DOHH2 (cell line): Measurements from ENCODE around the gene TBC1D2B.
"Not testable (repeated sequence)": the region's sequence is repeated elsewhere in the genome, so short reads cannot be mapped to it uniquely, and the experiment has no call there.

ENCODE experiments used
- H3F3A ChIP-seq: fragments of 200-600 bp; sonication (generic), shearing (Covaris generic); 2 replicates; pipeline ENCODE4 v1.6.0; 2016; ENCODE audit warnings: antibody characterized with exemption, mild to moderate bottlenecking; ENCODE audit not compliant: control insufficient read depth, insufficient read depth
- H3K27ac ChIP-seq: fragments of 200-600 bp; sonication (generic); 2 replicates; pipeline ENCODE4 v1.5.1; 2014; ENCODE audit warnings: low read depth, mild to moderate bottlenecking, low read length, moderate library complexity
- H3K27me3 ChIP-seq: fragments of 200-600 bp; sonication (generic); 2 replicates; pipeline ENCODE4 v1.6.1; 2014; ENCODE audit warnings: mild to moderate bottlenecking, low read length, mixed read lengths; ENCODE audit not compliant: control insufficient read depth
- H3K36me3 ChIP-seq: fragments of 200-600 bp; sonication (generic); 2 replicates; pipeline ENCODE4 v1.6.1; 2014; ENCODE audit warnings: mild to moderate bottlenecking, low read length, moderate library complexity, mixed read lengths; ENCODE audit not compliant: control insufficient read depth
- H3K4me1 ChIP-seq: fragments of 200-600 bp; sonication (generic); 2 replicates; pipeline ENCODE4 v1.6.1; 2014; ENCODE audit warnings: mild to moderate bottlenecking, low read length, mixed read lengths; ENCODE audit not compliant: control insufficient read depth
- H3K4me2 ChIP-seq: fragments of 200-600 bp; sonication (generic); 2 replicates; pipeline ENCODE4 v1.6.0; 2014; ENCODE audit warnings: mild to moderate bottlenecking, low read length, moderate library complexity
- H3K4me3 ChIP-seq: fragments of 200-600 bp; sonication (generic); 2 replicates; pipeline ENCODE4 v1.5.1; 2014; ENCODE audit warnings: mild to moderate bottlenecking, low read length, mixed read lengths
- H3K79me2 ChIP-seq: fragments of 200-600 bp; sonication (generic); 2 replicates; pipeline ENCODE4 v1.6.1; 2014; ENCODE audit warnings: mild to moderate bottlenecking, low read length, mixed read lengths; ENCODE audit not compliant: control insufficient read depth
- H3K9me2 ChIP-seq: fragments of 200-600 bp; sonication (generic); replicated peaks from 2 replicates; pipeline ENCODE4 v1.6.1; 2014; ENCODE audit warnings: mild to moderate bottlenecking, low read length, mixed read lengths; ENCODE audit not compliant: control insufficient read depth
- H3K9me3 ChIP-seq: fragments of 200-600 bp; sonication (generic); 2 replicates; pipeline ENCODE4 v1.6.1; 2014; ENCODE audit warnings: antibody characterized with exemption, low read length, mixed read lengths; ENCODE audit not compliant: control insufficient read depth, insufficient read depth
- H4K20me1 ChIP-seq: fragments of 200-600 bp; sonication (generic); 2 replicates; pipeline ENCODE4 v1.6.0; 2014; ENCODE audit warnings: low read depth, mild to moderate bottlenecking, antibody characterized with exemption, low read length, moderate library complexity; ENCODE audit not compliant: control insufficient read depth, insufficient read depth
- EZH2phosphoT487 ChIP-seq: fragments of 200-600 bp; sonication (generic); IDR thresholded peaks from 2 replicates; pipeline ENCODE4 v1.6.1; 2017; ENCODE audit warnings: borderline replicate concordance, mild to moderate bottlenecking, antibody characterized with exemption, low read length, moderate library complexity, mixed read lengths
- TF ChIP-seq, protein P1 (sequence below): fragments of 200-600 bp; sonication (generic); IDR thresholded peaks from one replicate; pipeline ENCODE4 v1.5.1; 2014; ENCODE audit warnings: antibody characterized with exemption, mild to moderate bottlenecking, low read depth, low read length; ENCODE audit not compliant: poor library complexity, severe bottlenecking

Gene TBC1D2B

DNA sequence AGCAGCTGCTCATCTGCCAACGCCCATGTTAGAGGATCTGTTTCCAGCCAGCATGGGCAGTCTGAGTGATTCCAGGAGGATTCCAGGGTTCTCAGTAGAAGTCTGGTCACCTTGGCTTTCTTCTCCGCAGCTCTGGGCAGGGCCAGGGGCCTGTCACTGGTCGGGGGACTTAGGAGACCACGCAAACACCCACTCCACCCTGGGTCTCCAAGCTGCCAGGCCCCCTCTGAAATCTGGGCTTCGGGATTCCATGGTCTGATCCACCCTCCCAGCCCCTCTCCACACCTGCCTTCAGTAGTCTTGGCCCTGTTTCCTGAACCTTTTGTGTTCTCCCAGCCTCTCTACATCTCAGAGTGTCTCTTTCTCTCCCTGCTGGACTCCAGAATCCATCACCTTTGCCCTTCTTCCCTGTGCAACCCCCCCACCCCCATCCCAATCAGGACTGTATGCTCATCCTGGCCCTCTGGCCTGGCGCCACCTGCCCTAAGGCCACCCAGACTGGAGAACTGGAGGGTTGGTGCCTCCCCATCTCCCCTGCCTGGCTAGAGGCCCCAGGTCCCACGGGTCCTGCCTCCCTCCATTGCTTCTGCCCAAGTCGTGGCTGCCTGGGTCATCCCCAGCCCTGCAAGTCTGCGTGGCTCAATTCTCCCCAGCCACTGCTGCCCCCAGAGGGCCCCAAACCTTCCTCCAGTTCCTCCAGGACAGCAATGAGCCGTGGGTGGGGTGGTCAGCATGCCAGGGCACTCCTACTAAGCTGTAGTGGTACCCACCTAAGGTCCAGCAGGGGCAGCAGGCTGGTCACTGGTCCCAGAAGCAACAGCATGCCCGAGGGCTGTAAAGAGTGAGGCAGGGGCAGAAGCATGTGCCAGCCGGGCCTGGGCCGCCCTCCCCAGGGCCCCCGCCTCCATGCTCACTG is 102.8 kb downstream of the TBC1D2B start:
- no peak overlapping the region for H3K27ac ChIP-seq
- H3K36me3 ChIP-seq: no peaks in the 10 kb centered on the region
- no peaks in the 10 kb centered on the region for H3K79me2 ChIP-seq
- no peaks in the 10 kb centered on the region for H3K9me3 ChIP-seq
- H3K9me2 ChIP-seq: no peaks in the 10 kb centered on the region
- no peak overlapping the region for H3K4me3 ChIP-seq
- no peaks in the 10 kb centered on the region for H4K20me1 ChIP-seq
- no peaks in the 10 kb centered on the region for H3K4me1 ChIP-seq
- no peaks in the 10 kb centered on the region for H3K27me3 ChIP-seq
- TF ChIP-seq EZH2phosphoT487: no peak
- TF ChIP-seq, protein P1, sequence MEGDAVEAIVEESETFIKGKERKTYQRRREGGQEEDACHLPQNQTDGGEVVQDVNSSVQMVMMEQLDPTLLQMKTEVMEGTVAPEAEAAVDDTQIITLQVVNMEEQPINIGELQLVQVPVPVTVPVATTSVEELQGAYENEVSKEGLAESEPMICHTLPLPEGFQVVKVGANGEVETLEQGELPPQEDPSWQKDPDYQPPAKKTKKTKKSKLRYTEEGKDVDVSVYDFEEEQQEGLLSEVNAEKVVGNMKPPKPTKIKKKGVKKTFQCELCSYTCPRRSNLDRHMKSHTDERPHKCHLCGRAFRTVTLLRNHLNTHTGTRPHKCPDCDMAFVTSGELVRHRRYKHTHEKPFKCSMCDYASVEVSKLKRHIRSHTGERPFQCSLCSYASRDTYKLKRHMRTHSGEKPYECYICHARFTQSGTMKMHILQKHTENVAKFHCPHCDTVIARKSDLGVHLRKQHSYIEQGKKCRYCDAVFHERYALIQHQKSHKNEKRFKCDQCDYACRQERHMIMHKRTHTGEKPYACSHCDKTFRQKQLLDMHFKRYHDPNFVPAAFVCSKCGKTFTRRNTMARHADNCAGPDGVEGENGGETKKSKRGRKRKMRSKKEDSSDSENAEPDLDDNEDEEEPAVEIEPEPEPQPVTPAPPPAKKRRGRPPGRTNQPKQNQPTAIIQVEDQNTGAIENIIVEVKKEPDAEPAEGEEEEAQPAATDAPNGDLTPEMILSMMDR: no peak
- H3F3A ChIP-seq: no peaks in the 10 kb centered on the region
- H3K4me2 ChIP-seq: no peak overlapping the region

DNA sequence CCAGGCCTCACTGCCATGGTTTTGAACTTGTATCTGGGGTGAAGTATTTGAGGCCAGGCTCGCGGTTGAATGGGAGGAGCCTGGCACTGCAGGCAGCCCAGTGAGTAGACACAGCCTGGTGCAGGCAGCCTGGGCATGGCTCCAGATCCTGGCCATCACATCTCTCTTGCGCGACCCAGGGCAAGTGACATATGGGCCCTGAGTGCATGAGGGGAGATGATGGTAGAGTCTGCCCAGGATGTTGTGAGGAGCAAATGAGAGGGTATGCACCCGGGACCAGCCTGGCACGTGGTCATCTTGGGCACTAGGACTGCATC is 103.5 kb downstream of the TBC1D2B start:
- Histone ChIP-seq H3F3A (no peaks in the 10 kb centered on the region), H3K27me3 (no peaks in the 10 kb centered on the region), H3K9me2 (no peaks in the 10 kb centered on the region), H3K27ac (no peak overlapping the region), H3K9me3 (no peaks in the 10 kb centered on the region), H3K4me1 (no peaks in the 10 kb centered on the region), H4K20me1 (no peaks in the 10 kb centered on the region), H3K4me3 (no peak overlapping the region), H3K36me3 (no peaks in the 10 kb centered on the region), H3K79me2 (no peaks in the 10 kb centered on the region), H3K4me2 (no peak overlapping the region)
- TF ChIP-seq, protein P1: no peak
- no peak for TF ChIP-seq EZH2phosphoT487

DNA sequence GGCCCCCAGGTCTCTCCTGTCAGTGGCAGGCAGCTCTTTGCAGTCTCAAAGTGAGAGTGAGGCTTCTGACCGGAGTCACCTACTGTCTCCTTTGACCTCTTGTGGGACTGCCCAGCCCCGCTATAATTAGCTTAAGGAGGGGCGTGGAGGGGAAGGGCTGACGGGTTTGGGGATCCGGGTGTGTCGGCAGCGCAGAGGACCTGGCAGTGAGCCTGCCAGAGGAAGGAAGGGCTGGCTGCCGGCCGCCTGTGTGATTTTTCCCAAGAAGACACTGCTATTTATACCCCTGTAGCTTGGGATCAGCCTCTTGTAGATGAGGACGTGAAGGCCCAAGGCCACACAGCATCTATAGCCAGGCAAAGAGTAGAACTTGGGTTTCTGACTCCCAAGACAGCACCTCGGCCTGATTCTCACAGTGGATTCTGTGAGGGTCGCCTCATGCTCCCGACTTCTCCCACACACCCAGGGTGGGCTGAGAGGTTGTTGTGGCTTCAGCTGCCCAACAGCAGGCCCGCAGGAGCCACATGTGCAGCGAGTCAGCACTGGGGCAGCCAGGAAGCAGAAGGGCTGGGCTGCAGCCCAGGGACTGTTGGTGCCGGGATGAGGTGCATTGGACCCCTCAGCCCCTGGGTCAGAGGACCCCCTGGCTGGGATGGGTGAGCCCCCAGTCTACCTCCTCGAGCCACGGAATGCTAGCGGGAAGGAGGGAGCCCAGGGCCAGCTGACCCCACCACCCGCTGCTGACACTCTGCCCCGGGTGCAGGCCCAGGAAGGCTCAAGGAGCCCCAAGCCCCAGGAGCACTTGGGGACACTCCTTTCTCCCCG is 104.0 kb downstream of the TBC1D2B start:
- not testable (repeated sequence) for H3K79me2 ChIP-seq, H3K9me3 ChIP-seq, H3K27ac ChIP-seq, H3K27me3 ChIP-seq, H3K4me3 ChIP-seq, H4K20me1 ChIP-seq, H3K4me2 ChIP-seq, H3K9me2 ChIP-seq, H3F3A ChIP-seq, H3K36me3 ChIP-seq, H3K4me1 ChIP-seq

DNA sequence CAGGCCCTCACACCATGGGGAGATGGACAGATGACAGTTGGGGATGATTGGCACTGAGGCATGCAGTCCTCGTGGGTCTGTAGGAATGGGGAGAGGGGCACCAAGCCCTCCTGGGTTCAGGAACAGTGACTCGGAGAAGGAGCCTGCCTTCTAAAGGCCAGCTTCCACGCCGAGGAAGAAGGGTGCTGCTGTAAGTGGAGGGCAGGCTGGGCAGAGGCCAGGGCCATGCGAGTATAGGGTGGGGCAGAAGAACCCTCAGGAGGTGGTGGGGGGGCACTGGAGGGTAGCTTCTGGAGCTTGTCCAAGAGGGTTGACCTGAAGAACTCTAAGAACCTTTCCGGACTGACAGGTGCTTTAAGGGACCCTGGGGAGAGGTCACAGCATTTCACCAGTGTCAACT is 104.8 kb downstream of the TBC1D2B start:
- H3K27me3 ChIP-seq, H3K27ac ChIP-seq: not testable (repeated sequence)

DNA sequence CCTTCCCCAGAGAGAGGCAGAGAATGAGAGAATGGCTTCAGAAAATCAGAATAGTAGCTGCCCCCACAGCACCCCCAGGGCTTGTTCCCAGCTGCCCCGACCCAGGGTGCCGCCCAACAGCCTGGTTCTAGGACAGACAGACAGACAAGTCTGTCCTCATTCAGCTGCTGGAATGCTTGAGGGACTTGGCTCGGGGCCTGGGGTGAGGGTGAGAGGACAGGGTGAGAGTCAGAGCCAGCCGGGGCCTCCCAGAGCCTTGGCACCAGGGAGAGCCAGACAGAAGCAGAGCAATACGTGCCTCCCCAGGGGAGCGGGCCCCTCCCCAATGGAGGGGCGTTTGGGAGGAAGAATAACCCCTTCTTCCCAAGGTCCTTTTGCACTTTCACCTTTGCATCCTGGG is 105.6 kb downstream of the TBC1D2B start:
- H3K4me3 ChIP-seq, H3F3A ChIP-seq, H3K27me3 ChIP-seq, H3K36me3 ChIP-seq, H3K79me2 ChIP-seq, H3K9me2 ChIP-seq, H3K9me3 ChIP-seq, H4K20me1 ChIP-seq, H3K4me1 ChIP-seq, H3K27ac ChIP-seq, H3K4me2 ChIP-seq: not testable (repeated sequence)

More for the DNA sequence above, 104.8 kb downstream of the TBC1D2B start:
- H3K36me3 ChIP-seq, H3K4me3 ChIP-seq, H3K4me2 ChIP-seq, H3K9me2 ChIP-seq, H3K79me2 ChIP-seq, H4K20me1 ChIP-seq, H3K4me1 ChIP-seq, H3K9me3 ChIP-seq, H3F3A ChIP-seq: not testable (repeated sequence)

DNA sequence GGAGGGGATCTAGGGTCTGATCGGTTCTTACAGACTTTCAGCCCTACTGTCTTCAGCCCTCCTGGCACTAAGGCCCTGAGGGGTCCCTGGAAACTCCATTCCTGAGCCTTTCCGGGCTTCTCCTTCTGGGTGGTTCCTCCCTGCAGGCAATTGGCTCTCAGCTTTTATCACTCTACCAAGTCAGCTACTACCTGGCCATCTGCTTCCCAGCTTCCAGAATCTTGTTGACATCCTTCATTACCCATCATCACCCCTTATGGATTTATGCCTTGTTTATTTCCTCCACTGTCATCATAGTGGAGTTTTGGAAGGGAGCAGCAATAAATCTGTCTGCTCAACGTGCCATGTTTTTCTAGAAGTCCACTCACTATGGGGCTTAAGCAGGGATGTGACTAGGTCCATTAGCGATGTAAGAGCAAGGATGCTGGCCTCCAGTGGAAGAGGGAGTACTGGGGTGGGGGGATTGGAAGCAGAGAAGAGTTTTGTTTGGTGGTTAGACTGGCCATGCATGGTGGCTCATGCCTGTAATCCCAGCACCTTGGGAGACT is 106.6 kb downstream of the TBC1D2B start:
- H3K9me2 ChIP-seq, H3K4me3 ChIP-seq, H3K36me3 ChIP-seq, H3K4me2 ChIP-seq, H3F3A ChIP-seq, H3K4me1 ChIP-seq, H3K9me3 ChIP-seq, H3K27ac ChIP-seq, H4K20me1 ChIP-seq, H3K79me2 ChIP-seq, H3K27me3 ChIP-seq: not testable (repeated sequence)
